ENCODE results near the gene DDRGK1. TPM values are rescaled to one million over a fixed set of nuclear protein-coding genes. Genes with fewer than 3 reads are reported as not detected.

The DDRGK1 gene
- total RNA-seq, 1 donor from 2014 or later, result 61.6 TPM

GRCh38 chr20:3163099-3164042 is 41.1 kb downstream of the DDRGK1 start:
- DNase-seq (ENCODE audit: extremely low spot score, unreplicated experiment), result no peak
- H3K36me3 Mint-ChIP-seq, result no peaks in the 10 kb centered on the region

DNA sequence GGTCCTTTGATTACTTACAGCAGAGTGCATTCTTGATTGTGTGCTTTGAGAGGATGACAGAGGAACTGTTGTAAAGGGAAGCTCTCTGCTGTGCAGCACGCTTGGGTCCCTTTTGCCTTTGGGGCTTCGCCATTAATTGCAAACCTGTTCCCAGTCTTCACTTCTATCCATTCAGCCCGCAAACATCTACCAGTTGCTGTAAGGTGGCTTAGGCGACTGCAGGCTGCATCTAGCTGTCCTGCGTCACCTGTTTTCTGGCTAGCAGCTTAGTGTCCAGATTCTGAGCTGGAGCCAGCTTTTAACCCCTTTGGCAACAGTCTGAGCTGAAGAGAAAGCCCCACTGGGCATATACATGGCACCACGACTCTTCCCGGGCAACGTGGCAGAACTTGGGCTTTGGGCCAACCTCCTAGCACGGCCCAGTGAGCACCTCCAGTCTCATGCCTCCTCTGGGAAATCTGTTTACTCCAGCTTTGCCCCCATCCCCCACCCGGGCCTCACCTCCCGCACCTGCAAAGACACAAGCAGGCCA is 42.3 kb downstream of the DDRGK1 start:
- Mint-ChIP-seq H3K9me3 (no peaks in the 10 kb centered on the region), H3K27me3 (no peaks in the 10 kb centered on the region)
- TF ChIP-seq, protein P1, sequence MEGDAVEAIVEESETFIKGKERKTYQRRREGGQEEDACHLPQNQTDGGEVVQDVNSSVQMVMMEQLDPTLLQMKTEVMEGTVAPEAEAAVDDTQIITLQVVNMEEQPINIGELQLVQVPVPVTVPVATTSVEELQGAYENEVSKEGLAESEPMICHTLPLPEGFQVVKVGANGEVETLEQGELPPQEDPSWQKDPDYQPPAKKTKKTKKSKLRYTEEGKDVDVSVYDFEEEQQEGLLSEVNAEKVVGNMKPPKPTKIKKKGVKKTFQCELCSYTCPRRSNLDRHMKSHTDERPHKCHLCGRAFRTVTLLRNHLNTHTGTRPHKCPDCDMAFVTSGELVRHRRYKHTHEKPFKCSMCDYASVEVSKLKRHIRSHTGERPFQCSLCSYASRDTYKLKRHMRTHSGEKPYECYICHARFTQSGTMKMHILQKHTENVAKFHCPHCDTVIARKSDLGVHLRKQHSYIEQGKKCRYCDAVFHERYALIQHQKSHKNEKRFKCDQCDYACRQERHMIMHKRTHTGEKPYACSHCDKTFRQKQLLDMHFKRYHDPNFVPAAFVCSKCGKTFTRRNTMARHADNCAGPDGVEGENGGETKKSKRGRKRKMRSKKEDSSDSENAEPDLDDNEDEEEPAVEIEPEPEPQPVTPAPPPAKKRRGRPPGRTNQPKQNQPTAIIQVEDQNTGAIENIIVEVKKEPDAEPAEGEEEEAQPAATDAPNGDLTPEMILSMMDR (conservative IDR thresholded peaks at IDR 0.05), result no peak

More at GRCh38 chr20:3163099-3164042, 41.1 kb downstream of the DDRGK1 start:
- H3K4me1 Mint-ChIP-seq (ENCODE audit: unreplicated experiment), result peaks cover 5% of the 10 kb centered on the region
- H3K9me3 Mint-ChIP-seq, result no peaks in the 10 kb centered on the region
- H3K27ac Mint-ChIP-seq, result no peak overlapping the region
- H3K4me3 Mint-ChIP-seq, result no peak overlapping the region
- peaks cover under 1% of the 10 kb centered on the region for H3K27me3 Mint-ChIP-seq
- TF ChIP-seq, protein P1 (conservative IDR thresholded peaks at IDR 0.05), result no peak

GRCh38 chr20:3161316-3162079 is 43.0 kb downstream of the DDRGK1 start:
- peak overlapping the region; percentile 75 for H3K4me3 Mint-ChIP-seq

More for the DNA sequence above, 42.3 kb downstream of the DDRGK1 start:
- no peak for DNase-seq (ENCODE audit: extremely low spot score, unreplicated experiment)
- no peak overlapping the region for H3K4me3 Mint-ChIP-seq
- H3K4me1 Mint-ChIP-seq (ENCODE audit: unreplicated experiment), result peaks cover 15% of the 10 kb centered on the region
- no peak overlapping the region for H3K27ac Mint-ChIP-seq
- H3K36me3 Mint-ChIP-seq, result no peaks in the 10 kb centered on the region

GRCh38 chr20:3160418-3160817 is 44.1 kb downstream of the DDRGK1 start:
- H3K27ac Mint-ChIP-seq, result no peak overlapping the region
- TF ChIP-seq, protein P1 (conservative IDR thresholded peaks at IDR 0.05), result no peak
- H3K4me1 Mint-ChIP-seq (ENCODE audit: unreplicated experiment), result peaks cover 16% of the 10 kb centered on the region
- no peaks in the 10 kb centered on the region for H3K27me3 Mint-ChIP-seq
- H3K4me3 Mint-ChIP-seq, result no peak overlapping the region
- H3K36me3 Mint-ChIP-seq, result no peaks in the 10 kb centered on the region
- no peaks in the 10 kb centered on the region for H3K9me3 Mint-ChIP-seq
- no peak for DNase-seq (ENCODE audit: extremely low spot score, unreplicated experiment)

More at GRCh38 chr20:3161316-3162079, 43.0 kb downstream of the DDRGK1 start:
- Mint-ChIP-seq H3K4me1 (ENCODE audit: unreplicated experiment) (peaks cover 16% of the 10 kb centered on the region), H3K36me3 (no peaks in the 10 kb centered on the region), H3K27me3 (no peaks in the 10 kb centered on the region), H3K9me3 (no peaks in the 10 kb centered on the region), H3K27ac (peak overlapping the region; percentile 71)
- no peak for DNase-seq (ENCODE audit: extremely low spot score, unreplicated experiment)
- TF ChIP-seq, protein P1 (conservative IDR thresholded peaks at IDR 0.05), result no peak

DNA sequence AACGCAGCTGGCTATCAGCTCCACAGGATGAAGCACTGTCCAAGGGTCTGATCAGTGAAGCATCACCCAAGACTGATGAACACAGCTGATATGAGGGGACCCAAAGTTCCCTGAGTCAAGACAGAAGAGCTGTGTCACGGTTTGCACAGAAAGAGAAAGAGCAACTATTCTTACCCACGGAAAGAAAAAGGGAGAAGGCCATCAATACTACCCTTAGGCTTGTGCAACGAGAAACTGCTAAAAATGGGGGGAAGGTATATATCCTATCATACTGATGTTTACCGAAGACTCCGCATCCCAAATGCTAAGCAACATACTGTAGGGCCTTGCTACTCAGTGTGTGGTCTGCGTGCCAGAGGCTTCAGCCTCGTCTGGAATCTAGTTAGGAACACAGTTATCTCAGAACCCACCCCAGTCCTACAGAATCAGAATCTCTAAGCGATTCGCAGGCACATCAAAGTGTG is 45.5 kb downstream of the DDRGK1 start:
- Mint-ChIP-seq H3K4me3 (peak overlapping the region; percentile 98), H3K36me3 (no peaks in the 10 kb centered on the region), H3K4me1 (ENCODE audit: unreplicated experiment) (peaks cover 16% of the 10 kb centered on the region), H3K27me3 (no peaks in the 10 kb centered on the region), H3K9me3 (no peaks in the 10 kb centered on the region), H3K27ac (peak overlapping the region; percentile 96)
- TF ChIP-seq, protein P1 (conservative IDR thresholded peaks at IDR 0.05), result no peak
- DNase-seq (ENCODE audit: extremely low spot score, unreplicated experiment), result no peak

Data from type B pancreatic cell (in vitro differentiated cells).